GM18511 (cell line): ENCODE measurements around the gene SERHL2.
"Not testable (repeated sequence)": the region's sequence is repeated elsewhere in the genome, so short reads cannot be mapped to it uniquely, and the experiment has no call there.

Experiments used
- ATAC-seq: cut with Tn5 transposase; IDR thresholded peaks from one replicate; pipeline ENCODE4 v1.9.1; 2021; ENCODE audit warnings: mild to moderate bottlenecking, moderate library complexity; ENCODE audit not compliant: unreplicated experiment

The SERHL2 gene

GRCh38 chr22:42603427-42603826, 49.7 kb downstream of the SERHL2 start:
- no peak for ATAC-seq

GRCh38 chr22:42604403-42604802, 50.6 kb downstream of the SERHL2 start:
- no peak for ATAC-seq

DNA sequence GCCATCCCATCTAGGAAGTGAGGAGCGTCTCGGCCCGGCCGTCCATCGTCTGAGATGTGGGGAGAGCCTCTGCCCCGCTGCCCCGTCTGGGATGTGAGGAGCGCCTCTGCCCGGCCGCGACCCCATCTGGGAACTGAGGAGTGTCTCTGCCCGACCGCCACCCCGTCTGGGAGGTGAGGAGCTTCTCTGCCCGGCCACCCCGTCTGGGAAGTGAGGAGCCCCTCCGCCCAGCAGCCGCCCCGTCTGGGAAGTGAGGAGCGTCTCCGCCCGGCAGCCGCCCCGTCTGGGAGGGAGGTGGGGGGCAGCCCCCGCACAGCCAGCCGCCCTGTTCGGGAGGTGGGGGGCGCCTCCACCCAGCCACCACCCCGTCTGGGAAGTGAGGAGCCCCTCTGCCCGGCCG, 53.9 kb downstream of the SERHL2 start:
- not testable (repeated sequence) for ATAC-seq

DNA sequence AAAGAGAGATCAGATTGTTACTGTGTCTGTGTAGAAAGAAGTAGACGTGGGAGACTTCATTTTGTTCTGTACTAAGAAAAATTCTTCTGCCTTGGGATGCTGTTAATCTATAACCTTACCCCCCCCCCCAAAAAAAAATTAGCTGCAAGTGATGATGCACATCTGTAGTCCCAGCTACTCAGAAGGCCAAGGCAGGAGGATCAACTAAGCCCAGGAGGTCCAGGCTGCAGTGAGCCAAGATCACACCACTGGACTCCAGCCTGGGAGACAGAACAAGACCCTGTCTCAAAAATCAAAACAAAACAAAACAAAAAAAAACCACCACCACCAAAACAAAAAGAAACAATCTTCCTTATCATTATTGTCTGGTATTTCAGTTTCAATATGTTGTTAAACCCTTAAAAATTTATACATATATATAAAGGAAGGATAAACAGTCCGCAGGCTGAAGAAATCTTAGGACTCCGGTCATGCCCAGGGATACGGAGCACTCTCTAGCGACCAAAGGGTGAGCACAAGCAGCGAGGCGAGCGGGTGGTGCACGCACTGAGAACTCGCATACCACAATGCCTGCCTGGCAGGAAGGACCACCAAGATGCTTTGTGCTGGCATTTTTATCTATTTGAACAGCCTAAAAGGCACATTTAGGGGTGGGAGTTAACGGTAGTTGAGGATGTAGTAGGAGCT, 54.5 kb downstream of the SERHL2 start:
- no peak for ATAC-seq

- ATAC-seq: no peak
Measured at GRCh38 chr22:42608823-42609361, 55.1 kb downstream of the SERHL2 start.

- no peak for ATAC-seq
Measured at GRCh38 chr22:42610186-42610585, 56.4 kb downstream of the SERHL2 start.

DNA sequence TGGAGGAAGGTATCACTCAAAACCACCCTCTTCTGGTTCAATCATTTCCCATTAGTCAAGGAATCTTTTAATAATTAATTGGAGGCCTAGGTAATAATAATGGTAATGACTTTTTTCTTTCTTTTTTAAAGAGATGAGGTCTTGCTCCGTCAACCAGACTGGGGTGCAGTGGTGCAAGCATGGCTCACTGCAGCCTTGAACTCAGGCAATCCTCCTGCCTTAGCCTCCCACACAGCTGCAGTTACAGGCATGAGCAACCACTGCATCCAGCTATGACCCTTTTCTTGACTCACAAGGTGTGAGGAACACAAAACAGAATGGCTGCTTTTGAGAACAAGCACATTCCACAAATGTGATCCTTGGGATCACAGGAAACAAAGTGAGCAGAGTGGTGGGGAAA, 57.3 kb downstream of the SERHL2 start:
- no peak for ATAC-seq

- ATAC-seq: no peak
Measured at GRCh38 chr22:42612336-42612735, 58.6 kb downstream of the SERHL2 start.

GRCh38 chr22:42613872-42614301, 60.1 kb downstream of the SERHL2 start:
- no peak for ATAC-seq

GRCh38 chr22:42614312-42615091, 60.7 kb downstream of the SERHL2 start, which contains the start of gene POLDIP3:
Gene POLDIP3 (minus strand): TSS chr22:42614883. CDS start chr22:42614857, 26 bp downstream.
- peak; percentile 72 for ATAC-seq

DNA sequence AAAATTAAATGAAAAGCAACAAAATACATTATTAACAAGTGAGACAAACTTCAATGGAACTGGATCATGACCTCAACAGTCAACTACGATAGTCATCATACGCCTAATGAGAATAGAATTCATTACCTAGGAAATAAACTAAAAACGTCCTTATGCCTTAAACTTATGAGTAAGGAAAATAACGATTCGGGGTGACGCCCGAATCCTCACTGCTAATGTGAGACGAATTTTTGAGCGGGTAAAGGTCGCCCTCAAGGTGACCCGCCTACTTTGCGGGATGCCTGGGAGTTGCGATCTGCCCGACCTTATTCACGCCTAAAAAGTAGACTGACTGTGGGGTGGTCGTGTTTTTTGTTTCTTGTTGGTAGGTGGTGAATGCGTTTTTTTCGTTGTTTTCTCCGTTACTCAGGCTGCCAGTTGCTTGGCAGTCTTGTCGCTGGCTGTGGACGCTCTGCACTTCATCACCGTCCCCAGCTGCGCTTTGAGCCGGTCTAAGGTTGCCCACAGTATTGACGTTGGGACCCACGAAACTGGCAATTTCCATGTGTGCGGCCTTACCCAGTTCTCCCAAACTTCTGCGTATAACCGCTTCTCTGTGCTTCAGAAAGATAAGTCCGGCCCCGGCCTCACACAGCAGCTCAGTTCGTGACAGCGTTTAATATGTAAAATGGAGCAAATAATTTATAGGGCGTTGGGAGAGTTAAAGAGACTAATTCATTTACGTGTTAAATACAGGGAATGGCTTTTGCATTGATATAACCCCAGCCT, 61.5 kb downstream of the SERHL2 start:
- ATAC-seq: peak; percentile 68

DNA sequence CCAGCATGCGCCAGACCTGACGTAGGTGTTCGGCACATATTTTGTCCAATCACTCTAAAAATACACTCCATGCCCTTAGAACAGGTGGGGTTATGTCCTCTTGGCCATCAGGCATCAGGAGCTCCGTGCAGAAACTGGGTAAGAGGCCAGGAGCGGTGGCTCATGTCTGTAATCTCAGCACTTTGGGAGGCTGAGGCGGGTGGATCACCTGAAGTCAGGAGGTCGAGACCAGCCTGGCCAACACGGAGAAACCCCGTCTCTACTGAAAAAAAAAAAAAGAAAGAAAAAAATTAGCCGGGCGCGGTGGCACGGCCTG, 62.1 kb downstream of the SERHL2 start:
- not testable (repeated sequence) for ATAC-seq

DNA sequence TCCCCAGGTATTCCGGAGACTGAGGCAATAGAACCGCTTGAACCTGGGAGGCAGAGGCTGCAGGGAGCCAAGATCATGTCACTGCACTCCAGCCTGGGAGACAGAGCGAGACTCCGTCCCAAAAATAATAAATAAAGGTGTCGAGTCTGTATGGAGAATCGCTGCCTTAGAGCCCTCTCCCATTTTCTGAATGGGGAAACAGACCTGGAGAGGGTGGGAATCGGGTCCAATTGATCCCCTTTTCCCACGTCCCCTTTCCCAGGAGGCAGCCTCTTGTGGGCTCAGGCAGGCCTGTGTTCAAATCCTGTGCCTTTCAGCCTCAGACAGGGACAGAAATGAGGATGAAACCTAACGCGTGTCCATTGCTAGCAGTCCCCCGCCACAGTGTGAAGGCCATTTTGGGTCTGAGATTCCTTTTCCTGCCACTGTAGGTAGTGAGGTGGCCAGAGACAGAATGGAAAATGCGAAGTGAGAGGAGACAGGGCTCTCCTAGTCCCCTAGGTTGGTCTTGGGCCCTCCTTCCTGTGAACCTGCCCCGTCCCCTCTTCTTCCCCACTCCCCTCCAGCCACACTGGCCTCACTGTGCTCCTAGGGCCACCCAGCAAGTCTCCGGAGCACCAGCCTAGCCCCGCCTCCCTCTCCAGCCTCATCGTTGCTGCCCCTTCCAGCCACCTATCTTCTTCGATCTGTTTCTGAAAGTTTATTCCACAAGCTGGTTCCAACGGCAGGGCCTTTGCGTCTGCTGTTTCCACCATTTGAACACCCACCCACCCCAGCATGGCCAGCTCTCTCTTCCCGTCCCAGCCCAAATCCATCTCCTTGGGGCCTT, 63.6 kb downstream of the SERHL2 start:
- no peak for ATAC-seq

DNA sequence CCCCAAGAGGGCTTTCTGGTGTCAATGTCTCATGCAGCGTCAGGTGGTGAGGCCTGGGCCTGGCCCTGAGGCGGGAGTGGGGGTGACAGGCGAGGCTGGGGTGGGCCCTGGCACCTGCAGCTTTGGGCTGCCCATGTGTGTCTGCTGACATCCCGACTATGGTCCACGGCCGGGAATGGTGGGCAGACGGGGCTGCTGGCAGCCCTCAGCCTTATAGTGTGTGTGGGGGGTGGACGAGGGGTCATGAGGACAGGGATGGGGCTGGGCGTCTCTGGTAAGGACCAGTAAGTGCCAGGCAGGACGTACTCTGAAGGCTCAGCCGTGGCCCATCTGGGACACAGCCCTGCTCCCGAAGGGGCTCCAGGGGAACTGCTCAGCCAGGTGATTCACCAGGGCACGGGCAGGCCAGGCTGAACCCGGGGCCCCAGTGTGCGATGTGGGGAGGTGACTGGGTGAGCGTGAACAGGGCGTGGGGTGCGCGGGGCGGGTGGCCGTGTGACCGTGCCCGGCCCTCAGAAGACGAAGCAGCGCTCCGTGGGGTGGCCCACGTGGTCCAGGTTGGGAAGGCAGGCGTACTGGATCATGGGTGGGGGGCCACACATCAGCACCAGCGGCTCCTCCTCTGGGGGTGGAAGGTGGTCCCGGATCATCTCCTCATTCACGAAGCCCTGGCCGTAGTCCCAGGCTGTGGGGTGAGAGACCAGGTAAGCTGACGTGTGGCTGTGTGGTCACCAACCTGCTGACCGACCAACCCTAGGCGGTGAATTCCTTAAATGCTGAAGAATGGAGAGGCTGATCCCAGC, 65.7 kb downstream of the SERHL2 start:
- no peak for ATAC-seq

DNA sequence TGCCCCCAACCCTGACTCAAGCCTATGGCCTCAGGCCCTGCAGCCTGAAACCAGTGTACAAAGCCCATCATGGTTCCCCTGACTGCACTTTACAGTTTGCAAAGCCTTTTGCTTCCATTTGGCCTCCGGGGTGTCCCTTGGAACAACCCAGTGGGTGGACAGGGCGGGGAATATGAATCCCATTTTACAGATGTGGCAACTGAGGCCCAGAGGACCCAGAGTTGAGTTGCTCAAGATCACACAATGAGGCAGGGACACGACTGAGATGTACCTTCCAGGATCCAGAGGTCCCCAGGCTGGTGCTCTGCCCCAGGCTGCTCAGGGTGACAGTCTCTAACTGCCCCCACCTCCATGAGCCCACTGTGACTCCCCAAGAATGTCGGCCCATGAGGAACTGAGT, 66.3 kb downstream of the SERHL2 start:
- ATAC-seq: no peak

DNA sequence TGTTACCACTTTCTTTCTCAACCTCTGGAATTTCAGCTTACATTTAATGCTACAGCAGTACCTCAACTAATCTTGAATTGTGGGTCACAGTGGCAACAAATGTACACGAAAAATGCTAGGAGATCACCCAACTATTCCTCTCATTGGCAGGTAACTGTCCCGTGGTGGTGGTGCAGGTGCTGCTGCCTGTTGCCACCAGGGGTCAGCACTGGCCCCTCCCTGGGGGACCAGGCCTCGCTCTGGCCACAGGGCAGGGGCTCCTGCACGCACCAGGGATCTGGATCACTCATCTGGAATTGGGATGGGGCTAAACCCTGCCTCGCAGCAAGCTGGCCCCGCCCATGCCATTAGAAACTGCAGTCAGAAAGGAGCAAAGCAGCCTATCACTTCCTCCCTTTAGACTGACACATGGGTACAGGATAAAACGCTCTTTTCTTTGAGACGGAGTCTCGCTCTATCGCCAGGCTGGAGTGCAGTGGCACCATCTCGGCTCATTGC, 67.8 kb downstream of the SERHL2 start:
- no peak for ATAC-seq

DNA sequence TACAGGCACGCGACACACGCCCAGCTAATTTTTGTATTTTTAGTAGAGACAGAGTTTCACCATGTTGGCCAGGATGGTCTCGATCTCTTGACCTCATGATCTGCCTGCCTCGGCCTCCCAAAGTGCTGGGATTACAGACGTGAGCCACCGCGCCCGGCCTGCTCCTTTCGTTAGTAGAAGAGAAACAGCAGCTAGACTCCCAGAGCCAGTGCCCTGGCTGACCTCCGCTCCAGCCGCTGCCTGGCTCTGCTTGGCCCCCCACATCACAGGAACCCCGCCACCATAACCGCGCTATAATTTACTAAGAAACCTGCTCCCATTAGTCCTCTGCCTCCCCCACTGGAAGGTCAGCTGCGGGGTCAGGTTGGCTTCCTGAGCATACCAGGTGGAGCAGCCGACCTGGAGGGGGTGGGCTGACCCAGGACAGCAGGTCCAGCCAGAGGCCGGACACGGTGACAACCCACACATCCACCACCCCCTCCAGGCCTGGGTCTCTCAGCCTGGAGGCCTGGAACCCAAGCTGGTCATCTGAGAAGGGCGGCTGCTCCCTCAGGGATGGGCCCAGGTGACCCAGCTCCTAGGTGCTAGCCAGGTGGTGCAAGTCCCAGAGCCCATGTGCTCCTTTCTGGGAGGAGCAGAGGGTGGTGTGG, 68.4 kb downstream of the SERHL2 start:
- no peak for ATAC-seq

DNA sequence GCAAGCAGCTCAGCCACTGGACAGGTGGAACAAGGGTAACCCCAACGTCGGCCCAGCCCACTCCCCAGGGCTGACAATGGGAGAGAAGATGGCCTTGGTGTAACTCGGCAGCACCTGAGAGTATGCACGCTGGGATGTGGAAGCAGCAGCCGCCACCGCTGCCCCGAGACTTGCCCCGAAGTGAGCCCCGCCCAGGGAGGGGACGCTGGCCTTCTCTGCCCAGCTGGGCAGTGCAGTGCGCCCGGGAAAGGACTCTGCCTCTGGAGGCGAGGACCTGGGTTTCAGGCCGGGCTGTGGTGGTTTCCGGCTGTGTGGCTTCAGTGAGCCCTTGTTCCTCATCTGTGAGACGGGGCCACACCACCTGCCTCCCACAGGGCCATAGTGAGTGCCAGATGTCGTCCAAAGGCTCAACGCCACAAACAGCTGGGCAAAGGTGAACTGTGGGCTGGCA, 69.6 kb downstream of the SERHL2 start:
- no peak for ATAC-seq
